Stimulated activated CD8-positive, alpha-beta memory T cell treated with anti-CD3 and anti-CD28 coated beads, Interleukin-15, amount 100 ng/mL, for 4 hours (primary cell): ENCODE data around the gene WDFY4.

Source experiments
- DNase-seq, 2 donors: peaks; one replicate each; pipeline ENCODE4 v3.0.0-alpha.2; 2020; ENCODE audit warnings: low read depth in 2 of 2

Gene WDFY4

GRCh38 chr10:48944171-48944570, 259.5 kb downstream of the WDFY4 start:
- no peak for DNase-seq

GRCh38 chr10:48945441-48946130, 260.9 kb downstream of the WDFY4 start:
- DNase-seq, result no peak

- no peak for DNase-seq
Measured at GRCh38 chr10:48946332-48946731, 261.7 kb downstream of the WDFY4 start.

GRCh38 chr10:48946891-48947500, 262.3 kb downstream of the WDFY4 start:
- DNase-seq, result no peak

- no peak for DNase-seq
Measured at GRCh38 chr10:48947690-48948469, 263.2 kb downstream of the WDFY4 start.

- DNase-seq, result no peak
Measured at GRCh38 chr10:48948470-48949037, 263.9 kb downstream of the WDFY4 start.

- no peak for DNase-seq
Measured at GRCh38 chr10:48951707-48952106, 267.0 kb downstream of the WDFY4 start.

- no peak for DNase-seq
Measured at GRCh38 chr10:48957361-48958151, 272.9 kb downstream of the WDFY4 start.

- no peak for DNase-seq
Measured at GRCh38 chr10:48958598-48959190, 274.0 kb downstream of the WDFY4 start.

- DNase-seq, result no peak
Measured at GRCh38 chr10:48964038-48964437, 279.4 kb downstream of the WDFY4 start.

- no peak for DNase-seq
Measured at GRCh38 chr10:48965460-48965859, 280.8 kb downstream of the WDFY4 start.

GRCh38 chr10:48968036-48968435, 283.4 kb downstream of the WDFY4 start:
- DNase-seq, result no peak

- DNase-seq, result no peak
Measured at GRCh38 chr10:48970046-48970445, 285.4 kb downstream of the WDFY4 start.

- DNase-seq, result no peak
Measured at GRCh38 chr10:48970654-48971053, 286.0 kb downstream of the WDFY4 start.

- no peak for DNase-seq
Measured at GRCh38 chr10:48973065-48973464, 288.4 kb downstream of the WDFY4 start.

- no peak for DNase-seq
Measured at GRCh38 chr10:48974510-48975156, 290.0 kb downstream of the WDFY4 start.

GRCh38 chr10:48976196-48976595, 291.5 kb downstream of the WDFY4 start:
- DNase-seq, result no peak

- DNase-seq, result no peak
Measured at GRCh38 chr10:48978318-48978717, 293.6 kb downstream of the WDFY4 start.

GRCh38 chr10:48981310-48981907, 296.7 kb downstream of the WDFY4 start:
- no peak for DNase-seq

GRCh38 chr10:48982584-48982983, 297.9 kb downstream of the WDFY4 start:
- no peak for DNase-seq
